HCT116 (cell line): ENCODE data around the gene KIAA0930.

Source experiments
- CTCF ChIP-seq, 3 experiments: fragments of 200-600 bp in 1 of 3; sonication (generic) in 1 of 3; IDR thresholded peaks in 2 of 3; conservative IDR thresholded peaks in 1 of 3; 2 replicates each; pipeline ENCODE4 v1.5.1; 2012 to 2017; ENCODE audit warnings: low read depth in 2 of 3, low read length in 2 of 3, antibody characterized with exemption in 1 of 3, borderline replicate concordance in 1 of 3, control low read depth in 1 of 3, mild to moderate bottlenecking in 1 of 3, mixed read lengths in 1 of 3, mixed run types in 1 of 3, moderate library complexity in 1 of 3; ENCODE audit not compliant: insufficient read depth in 1 of 3
- EGR1 ChIP-seq: IDR thresholded peaks from 2 replicates; pipeline ENCODE4 v1.6.1; 2012; ENCODE audit warnings: low read depth
- EZH2 ChIP-seq: fragments of 200-600 bp; sonication (generic); IDR thresholded peaks from 2 replicates; pipeline ENCODE4 v1.6.1; 2017; ENCODE audit warnings: antibody characterized with exemption, mixed run types
- JUND ChIP-seq: IDR thresholded peaks from 2 replicates; pipeline ENCODE4 v1.6.1; 2012
- POLR2A ChIP-seq: IDR thresholded peaks from 2 replicates; pipeline ENCODE4 v1.7.0; 2011; ENCODE audit warnings: borderline replicate concordance; ENCODE audit not compliant: insufficient read depth, insufficient read length; ENCODE audit errors: extremely low read depth
- POLR2AphosphoS5 ChIP-seq: IDR thresholded peaks from 2 replicates; pipeline ENCODE4 v1.6.1; 2011; ENCODE audit warnings: mild to moderate bottlenecking, low read depth, low read length, moderate library complexity
- RAD21 ChIP-seq: IDR thresholded peaks from 2 replicates; pipeline ENCODE4 v1.6.1; 2012; ENCODE audit warnings: low read depth, mild to moderate bottlenecking
- TCF7L2 ChIP-seq: IDR thresholded peaks from 2 replicates; pipeline ENCODE4 v1.7.0; 2011; ENCODE audit warnings: borderline replicate concordance, inconsistent platforms; ENCODE audit not compliant: insufficient read depth, insufficient read length; ENCODE audit errors: extremely low read depth
- TF ChIP-seq, protein P1 (sequence below): IDR thresholded peaks from 2 replicates; pipeline ENCODE4 v1.6.1; 2012

DNA sequence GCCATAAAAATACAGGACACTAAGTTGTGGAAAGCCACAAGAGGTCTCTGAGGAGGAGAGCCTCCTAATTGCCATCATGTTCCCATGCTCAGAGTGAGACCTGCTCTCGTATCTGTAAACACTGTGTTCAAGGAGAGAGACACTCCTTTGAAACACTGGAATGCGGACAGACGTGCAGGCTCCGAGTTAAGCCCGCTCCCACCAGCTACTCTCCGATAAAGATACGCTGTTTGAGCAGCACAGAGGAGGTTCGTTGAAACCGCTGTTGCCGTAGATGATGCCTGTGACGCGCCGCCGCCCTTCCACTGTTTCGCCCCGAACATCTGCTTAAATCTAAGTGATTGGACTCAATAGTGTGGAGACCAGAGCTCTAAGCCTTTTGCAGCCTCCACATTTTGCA lies 51.9 kb downstream of the KIAA0930 start:
- TF ChIP-seq CTCF (IDR thresholded peaks at IDR 0.05 in 2 of 3, conservative IDR thresholded peaks at IDR 0.05 in 1 of 3; ENCODE audit: borderline replicate concordance in 1 of 3, insufficient read depth in 1 of 3, low read depth in 2 of 3, low read length in 2 of 3) (no peak), EGR1 (no peak), RAD21 (no peak), EZH2 (no peak), TCF7L2 (no peak), POLR2AphosphoS5 (no peak; the same call in 1 of the 2 replicates), POLR2A (no peak), JUND (no peak)
- TF ChIP-seq, protein P1, sequence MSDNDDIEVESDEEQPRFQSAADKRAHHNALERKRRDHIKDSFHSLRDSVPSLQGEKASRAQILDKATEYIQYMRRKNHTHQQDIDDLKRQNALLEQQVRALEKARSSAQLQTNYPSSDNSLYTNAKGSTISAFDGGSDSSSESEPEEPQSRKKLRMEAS, result no peak
